GM19324 (cell line): ENCODE results near the gene PKLR.
A peak's percentile ranks its signal among the peaks of the same experiment; 100 is the strongest.
"Not testable (repeated sequence)": the region's sequence is repeated elsewhere in the genome, so short reads cannot be mapped to it uniquely, and the experiment has no call there.

Source experiments
- ATAC-seq: cut with Tn5 transposase; IDR thresholded peaks from one replicate; pipeline ENCODE4 v1.9.1; 2021; ENCODE audit warnings: mild to moderate bottlenecking, moderate library complexity; ENCODE audit not compliant: unreplicated experiment, low FRiP score

The PKLR gene

GRCh38 chr1:155319536-155319935, 18.3 kb upstream of the PKLR start:
- no peak for ATAC-seq

DNA sequence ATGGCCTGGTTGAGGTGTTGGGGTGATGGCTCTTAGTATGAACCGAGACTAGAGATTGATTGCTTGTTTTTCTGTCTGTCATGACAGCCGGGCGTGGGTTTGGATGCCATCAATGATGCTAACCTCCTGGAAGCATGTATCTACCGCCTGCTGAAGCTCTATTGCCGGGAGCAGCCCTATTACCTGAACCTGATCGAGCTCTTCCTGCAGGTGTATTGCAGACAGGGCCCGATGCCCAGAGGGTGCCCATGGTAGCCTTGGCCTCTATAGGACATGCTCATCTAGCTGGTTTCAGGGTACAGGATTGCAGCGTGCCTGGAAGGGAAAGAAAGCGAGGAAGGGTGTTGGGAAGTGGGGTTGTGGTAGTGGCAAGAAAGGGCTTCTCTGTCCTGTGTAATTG, 16.8 kb upstream of the PKLR start:
- ATAC-seq = no peak

DNA sequence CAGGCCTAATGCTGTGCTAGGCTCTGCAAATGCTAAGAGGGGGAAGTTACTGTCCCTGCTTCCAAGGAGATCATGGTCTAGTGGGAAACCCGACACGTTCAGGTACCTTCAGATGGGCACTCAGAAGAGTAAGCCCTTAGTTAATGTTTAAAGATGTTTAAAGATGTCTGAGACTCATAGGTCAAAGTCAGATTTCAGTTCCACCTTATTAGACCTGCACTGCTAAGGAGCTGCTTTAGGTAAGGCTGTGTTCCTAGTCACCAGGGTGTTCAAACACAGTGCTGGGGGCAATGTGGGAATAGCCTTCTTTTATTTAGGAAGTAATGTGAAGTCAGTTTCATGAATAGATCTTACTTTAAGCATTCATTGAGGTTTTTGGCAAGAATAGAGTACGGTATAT, 15.7 kb upstream of the PKLR start:
- ATAC-seq = no peak

DNA sequence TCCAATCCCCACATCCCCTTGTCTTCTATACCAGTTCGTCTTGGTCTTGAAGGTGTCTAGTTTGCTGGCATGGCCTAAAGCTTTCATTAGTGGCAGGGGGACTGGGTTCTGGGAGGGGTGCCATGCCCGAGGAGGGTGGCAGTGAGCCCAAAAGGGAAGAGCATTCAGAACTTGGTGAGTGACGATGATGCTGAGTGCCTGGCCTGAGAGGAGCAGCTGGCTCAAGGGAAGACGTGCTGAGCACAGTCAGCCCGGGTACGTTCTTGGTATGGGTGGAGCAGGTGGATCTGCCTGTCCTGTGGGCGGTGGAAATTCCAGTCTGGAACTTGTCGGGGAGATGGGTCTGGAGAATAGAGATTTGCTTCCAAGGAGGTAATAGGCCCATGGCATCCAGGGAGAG, 12.0 kb upstream of the PKLR start:
- ATAC-seq = no peak

DNA sequence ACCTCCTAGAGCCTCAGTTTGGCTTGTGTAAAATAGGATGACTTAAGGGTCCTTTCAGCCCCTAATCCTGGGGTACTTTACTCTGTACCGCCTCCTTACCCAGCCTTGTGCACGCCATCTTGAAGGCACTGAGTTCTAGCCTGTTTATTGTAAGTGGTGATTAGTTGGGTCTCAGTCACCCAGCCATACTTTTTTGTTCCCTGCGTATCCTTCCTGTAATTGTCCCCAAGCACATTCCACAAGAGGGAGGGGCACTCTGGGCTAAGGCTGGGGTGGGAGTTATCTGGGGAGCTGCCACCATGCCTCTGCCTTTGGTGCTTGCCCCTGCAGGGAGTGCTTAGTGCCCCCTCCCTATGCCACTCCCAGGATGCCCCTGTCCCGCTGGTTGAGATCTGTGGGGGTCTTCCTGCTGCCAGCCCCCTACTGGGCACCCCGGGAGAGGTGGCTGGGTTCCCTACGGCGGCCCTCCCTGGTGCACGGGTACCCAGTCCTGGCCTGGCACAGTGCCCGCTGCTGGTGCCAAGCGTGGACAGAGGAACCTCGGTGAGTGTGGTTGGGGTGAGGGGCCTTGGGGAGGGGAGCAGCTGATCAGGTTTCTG, 8.3 kb upstream of the PKLR start:
- ATAC-seq = no peak

DNA sequence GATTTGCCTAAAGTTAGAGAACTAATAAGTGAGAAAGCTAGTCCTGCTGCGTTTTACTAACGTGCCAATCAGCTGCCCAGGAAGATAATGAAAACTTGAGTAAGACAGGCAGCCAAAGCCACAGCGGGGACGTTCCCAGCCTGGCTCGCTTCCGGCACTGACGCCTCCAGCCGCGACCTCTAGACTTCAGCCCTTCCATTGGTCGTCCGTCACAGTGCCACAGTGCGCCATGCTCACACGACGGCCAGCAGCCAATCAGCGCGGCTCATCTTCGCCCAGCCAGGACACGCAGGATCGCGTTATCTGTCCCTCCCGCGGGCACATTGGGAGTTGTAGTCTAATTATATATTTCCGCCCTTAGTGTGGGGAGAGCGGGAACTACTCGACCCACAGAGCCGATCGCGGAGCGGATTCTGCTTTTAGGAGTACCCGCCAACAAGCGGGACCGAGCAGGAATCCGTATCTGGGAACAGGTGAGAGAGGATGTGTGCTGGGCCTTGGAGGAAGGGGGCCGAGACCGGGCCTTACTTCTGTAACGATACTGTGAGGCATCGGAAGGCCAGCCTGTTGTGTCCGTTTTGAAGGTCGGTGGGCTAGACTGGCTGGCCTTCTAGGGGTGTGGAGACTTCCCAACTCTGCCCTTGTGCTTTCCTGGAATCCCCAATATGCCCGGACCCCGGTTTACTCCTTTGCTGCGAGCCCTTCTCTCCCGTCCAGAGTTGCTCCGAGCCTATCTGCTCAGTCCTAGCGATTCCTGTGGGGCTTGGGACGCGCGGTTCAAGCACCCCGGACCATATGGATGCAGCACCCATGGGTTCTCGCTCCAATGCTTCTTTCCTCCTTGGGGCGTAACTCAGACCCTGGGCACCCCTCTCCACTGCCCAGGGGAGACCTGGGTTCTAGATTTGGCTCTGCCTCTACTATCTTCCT, 7.5 kb upstream of the PKLR start, which contains the start of gene FDPS:
Gene FDPS, plus strand, starts transcription at position 374 of the 930 bp plus-strand sequence. CDS start 924 bp downstream, outside the sequence.
- ATAC-seq = peak; percentile 97

GRCh38 chr1:155307247-155307740, 6.1 kb upstream of the PKLR start:
- ATAC-seq = no peak

GRCh38 chr1:155305881-155306391, 4.7 kb upstream of the PKLR start:
- no peak for ATAC-seq

GRCh38 chr1:155304558-155305063, 3.4 kb upstream of the PKLR start:
- no peak for ATAC-seq

DNA sequence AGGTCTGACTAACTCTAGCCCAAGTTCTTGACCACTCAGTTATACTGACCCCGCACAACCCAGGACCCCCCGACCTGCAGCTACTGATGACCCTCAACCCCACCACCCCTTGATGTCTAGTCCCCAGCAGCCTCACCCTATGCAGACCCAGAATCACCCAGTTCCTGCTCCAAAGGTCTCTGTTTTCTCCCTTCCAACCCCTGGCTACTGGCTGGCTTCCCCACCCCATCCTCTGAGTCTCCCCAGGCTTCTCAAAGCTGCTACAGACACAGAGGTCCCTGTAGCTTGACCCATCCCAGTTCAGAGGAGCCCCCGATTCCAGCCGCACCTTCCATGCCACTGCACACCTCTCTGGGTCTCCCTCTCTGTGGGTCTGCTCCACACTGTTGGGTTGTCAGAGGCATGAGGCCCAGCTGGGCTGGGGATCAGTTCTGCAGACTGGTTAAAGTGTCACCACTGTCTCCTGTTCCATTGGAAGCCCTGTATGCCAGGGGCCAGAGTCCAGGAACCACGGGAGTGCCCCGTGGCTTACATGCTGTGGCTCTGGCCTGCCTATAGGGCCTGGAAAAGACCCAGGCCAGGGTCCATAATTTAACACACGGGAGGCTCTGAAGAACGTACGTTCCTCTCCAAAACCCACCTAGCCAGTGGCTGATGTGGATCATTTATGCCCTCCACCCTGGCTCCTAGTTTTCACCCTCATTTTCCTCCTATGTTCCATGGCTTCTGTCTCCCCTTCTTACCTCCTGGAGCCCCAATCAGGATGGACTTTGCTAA, 497 bp downstream of the PKLR start:
- no peak for ATAC-seq

- ATAC-seq = no peak
Measured at GRCh38 chr1:155300024-155300423, 1.2 kb downstream of the PKLR start.

- ATAC-seq = no peak
Measured at GRCh38 chr1:155297384-155297783, 3.9 kb downstream of the PKLR start.

DNA sequence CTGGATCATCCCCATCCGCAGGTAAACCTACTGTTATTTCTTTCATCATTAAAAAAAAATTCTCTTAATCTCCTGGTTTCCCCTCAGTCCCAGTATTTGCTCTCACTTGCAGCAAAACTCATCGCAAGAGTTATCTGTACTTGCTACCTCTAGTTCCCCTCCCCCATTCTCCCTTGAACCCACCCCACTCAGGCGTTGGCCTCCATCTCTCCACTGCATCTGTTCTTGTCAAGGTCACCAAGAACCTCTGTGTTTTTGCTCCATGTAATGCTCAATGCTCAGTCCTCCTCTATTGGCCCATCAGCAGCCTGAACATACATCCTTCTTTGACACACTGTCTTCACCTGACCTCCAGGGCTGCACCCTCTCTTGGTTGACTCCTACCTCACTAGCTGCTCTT, 4.6 kb downstream of the PKLR start:
- ATAC-seq = no peak

GRCh38 chr1:155295942-155296267, 5.3 kb downstream of the PKLR start:
- ATAC-seq = no peak

GRCh38 chr1:155295183-155295941, 5.9 kb downstream of the PKLR start:
- no peak for ATAC-seq

GRCh38 chr1:155294520-155295182, 6.6 kb downstream of the PKLR start:
- no peak for ATAC-seq

DNA sequence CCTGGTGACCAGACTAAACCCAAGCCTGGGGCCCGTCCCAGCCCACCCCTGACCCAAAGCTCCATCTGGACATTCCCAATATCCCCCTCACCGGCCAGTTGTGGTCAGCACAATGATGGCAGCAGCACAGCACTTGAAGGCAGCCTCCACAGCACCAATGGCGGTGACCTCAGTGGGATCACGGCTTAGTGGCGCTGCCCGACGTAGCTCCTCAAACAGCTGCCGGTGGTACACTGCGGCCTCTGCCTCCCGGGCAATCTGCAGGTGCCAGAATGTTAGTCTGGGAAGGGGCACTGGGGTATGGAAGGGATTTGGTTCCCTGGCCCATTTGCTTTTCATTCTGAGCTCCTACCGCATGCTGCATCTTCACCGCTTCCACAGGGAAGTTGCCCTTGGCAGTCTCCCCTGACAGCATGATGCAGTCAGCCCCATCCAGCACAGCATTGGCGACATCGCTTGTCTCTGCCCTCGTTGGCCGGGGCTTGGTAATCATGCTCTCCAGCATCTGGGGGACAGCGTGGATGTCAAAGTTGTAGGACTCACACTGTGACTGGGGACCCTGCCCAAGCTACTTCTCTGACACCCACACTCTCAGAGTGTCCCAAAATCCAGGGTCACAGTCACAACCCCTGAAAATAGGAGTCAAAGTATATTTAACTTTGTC, 8.0 kb downstream of the PKLR start:
- no peak for ATAC-seq

DNA sequence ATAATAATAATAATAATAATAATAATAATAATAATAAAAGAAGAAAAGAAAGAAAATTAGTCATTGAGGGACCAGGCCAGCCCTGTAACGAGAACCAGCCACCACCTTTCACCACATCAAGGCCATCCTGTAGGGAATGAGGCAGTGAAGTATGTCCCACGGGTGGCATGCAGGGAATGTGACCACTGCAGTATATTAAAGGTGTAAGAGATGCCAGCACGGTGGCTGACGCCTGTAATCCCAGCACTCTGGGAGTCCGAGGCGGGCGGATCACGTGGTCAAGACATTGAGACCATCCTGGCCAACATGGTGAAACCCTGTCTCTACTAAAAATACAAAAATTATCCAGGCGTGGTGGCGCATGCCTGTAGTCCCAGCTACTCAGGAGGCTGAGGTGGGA, 10.2 kb downstream of the PKLR start:
- ATAC-seq = not testable (repeated sequence)

DNA sequence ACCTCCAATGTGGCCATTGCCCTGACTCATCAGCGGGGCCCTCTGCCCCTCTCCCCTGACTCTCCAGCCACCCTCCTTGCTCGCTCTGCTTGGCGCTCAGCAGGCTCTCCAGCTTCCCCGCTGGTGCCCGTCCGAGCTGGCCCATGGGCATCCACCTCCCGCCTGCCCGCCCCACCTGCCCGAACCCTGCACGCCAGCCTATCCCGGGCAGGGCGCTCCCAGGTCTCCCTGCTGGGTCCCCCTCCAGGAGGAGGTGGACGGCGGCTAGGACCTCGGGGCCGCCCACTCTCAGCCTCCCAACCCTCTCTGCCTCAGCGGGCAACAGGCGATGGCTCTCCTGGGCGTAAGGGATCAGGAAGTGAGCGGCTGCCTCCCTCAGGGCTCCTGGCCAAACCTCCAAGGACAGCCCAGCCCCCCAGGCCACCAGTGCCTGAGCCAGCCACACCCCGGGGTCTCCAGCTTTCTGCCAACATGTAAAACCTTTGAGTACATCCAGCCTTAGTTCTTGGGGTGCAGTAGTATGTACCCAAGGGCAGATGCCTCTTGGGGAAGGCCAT, 13.2 kb downstream of the PKLR start:
- ATAC-seq = no peak
